Chondrocyte (in vitro differentiated cells): ENCODE data around the gene CRLF1. TPM values are rescaled to one million over a fixed set of nuclear protein-coding genes. Genes with fewer than 3 reads are reported as not detected.

Experiments used
- DNase-seq: peaks from one replicate; pipeline ENCODE4 v3.0.0; 2021; ENCODE audit warnings: mixed read lengths, low spot score
- H3K27ac Mint-ChIP-seq: one replicate; pipeline ENCODE4 v1.8.0; 2021; ENCODE audit warnings: mild to moderate bottlenecking, moderate library complexity, mixed read lengths; ENCODE audit not compliant: unreplicated experiment
- H3K27me3 Mint-ChIP-seq: 2 replicates; pipeline ENCODE4 v1.8.0; 2021; ENCODE audit warnings: low read depth, mixed read lengths
- H3K36me3 Mint-ChIP-seq: 2 replicates; pipeline ENCODE4 v1.8.0; 2021; ENCODE audit warnings: low read depth, mixed read lengths
- H3K4me1 Mint-ChIP-seq: 2 replicates; pipeline ENCODE4 v1.8.0; 2021; ENCODE audit warnings: low read depth, mild to moderate bottlenecking, mixed read lengths
- H3K4me3 Mint-ChIP-seq: one replicate; pipeline ENCODE4 v1.8.0; 2021; ENCODE audit warnings: mild to moderate bottlenecking, moderate library complexity, mixed read lengths; ENCODE audit not compliant: unreplicated experiment
- H3K9me3 Mint-ChIP-seq: 2 replicates; pipeline ENCODE4 v1.8.0; 2021; ENCODE audit warnings: low read depth, mixed read lengths
- total RNA-seq: library from RNA; stranded (reverse); gene quantifications from 3 replicates; pipeline ENCODE4 v1.2.1, GENCODE V29; 2021
- TF ChIP-seq, protein P1 (sequence below): fragments of 200-600 bp; sonication (generic); IDR thresholded peaks from 2 replicates; pipeline ENCODE4 v1.5.0; 2021; ENCODE audit warnings: antibody characterized with exemption, mild to moderate bottlenecking, moderate library complexity

Gene CRLF1
- total RNA-seq, 1 donor from 2014 or later = 13.2 TPM

DNA sequence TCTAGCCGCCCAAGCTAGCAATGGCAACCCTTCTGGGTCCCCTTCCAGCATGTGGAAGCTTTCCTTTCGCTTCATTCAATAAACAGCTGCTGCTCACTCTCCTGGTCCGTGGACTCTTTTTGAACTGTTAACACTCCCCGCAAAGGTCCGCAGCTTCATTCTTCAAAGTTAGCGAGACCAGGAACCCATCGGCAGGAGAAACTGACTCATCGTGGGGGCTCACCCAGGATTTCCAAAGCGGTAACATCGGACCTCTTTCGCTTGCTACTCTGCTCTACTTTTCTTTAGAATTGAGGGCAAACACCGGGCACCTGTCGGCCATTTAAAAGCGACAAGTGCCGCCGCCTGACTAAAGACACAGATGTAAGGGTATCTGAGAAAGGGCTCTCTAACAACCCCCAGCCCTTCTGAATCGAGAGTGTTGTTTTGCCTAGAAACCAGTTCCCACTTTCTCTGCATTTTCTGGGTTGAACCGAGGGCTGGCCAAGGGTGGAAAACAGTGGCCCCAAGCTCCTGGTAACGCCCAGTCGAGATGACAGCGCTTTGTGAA is 29.2 kb downstream of the CRLF1 start:
- TF ChIP-seq, protein P1, sequence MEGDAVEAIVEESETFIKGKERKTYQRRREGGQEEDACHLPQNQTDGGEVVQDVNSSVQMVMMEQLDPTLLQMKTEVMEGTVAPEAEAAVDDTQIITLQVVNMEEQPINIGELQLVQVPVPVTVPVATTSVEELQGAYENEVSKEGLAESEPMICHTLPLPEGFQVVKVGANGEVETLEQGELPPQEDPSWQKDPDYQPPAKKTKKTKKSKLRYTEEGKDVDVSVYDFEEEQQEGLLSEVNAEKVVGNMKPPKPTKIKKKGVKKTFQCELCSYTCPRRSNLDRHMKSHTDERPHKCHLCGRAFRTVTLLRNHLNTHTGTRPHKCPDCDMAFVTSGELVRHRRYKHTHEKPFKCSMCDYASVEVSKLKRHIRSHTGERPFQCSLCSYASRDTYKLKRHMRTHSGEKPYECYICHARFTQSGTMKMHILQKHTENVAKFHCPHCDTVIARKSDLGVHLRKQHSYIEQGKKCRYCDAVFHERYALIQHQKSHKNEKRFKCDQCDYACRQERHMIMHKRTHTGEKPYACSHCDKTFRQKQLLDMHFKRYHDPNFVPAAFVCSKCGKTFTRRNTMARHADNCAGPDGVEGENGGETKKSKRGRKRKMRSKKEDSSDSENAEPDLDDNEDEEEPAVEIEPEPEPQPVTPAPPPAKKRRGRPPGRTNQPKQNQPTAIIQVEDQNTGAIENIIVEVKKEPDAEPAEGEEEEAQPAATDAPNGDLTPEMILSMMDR = no peak
- peaks cover 13% of the 10 kb centered on the region for H3K4me1 Mint-ChIP-seq
- H3K4me3 Mint-ChIP-seq = no peak overlapping the region
- H3K27ac Mint-ChIP-seq = no peak overlapping the region
- H3K9me3 Mint-ChIP-seq = no peaks in the 10 kb centered on the region
- no peaks in the 10 kb centered on the region for H3K27me3 Mint-ChIP-seq
- H3K36me3 Mint-ChIP-seq = peaks cover 25% of the 10 kb centered on the region
- no peak for DNase-seq

DNA sequence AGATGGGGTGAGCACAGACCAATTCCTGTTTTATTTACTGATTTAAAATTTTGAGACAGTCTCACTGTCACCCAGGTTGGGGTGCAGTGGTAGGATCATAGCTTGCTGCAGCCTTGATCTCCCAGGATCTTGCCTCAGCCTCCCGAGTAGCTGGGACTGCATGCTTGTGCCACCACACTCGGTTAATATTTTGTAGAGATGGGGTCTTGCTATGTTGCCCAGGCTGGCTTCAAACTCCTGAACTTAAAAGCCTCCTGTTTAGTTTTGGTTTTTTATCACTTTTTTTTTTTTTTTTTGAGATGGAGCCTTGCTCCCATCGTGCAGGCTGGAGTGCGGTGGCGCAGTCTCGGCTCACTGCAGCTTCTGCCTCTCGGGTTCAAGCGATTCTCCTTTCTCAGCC is 30.2 kb downstream of the CRLF1 start:
- DNase-seq = no peak
- Mint-ChIP-seq H3K36me3 (peaks cover 25% of the 10 kb centered on the region), H3K27me3 (no peaks in the 10 kb centered on the region), H3K4me3 (no peak overlapping the region), H3K27ac (no peak overlapping the region), H3K9me3 (no peaks in the 10 kb centered on the region), H3K4me1 (peaks cover 21% of the 10 kb centered on the region)
- TF ChIP-seq, protein P1 = no peak

DNA sequence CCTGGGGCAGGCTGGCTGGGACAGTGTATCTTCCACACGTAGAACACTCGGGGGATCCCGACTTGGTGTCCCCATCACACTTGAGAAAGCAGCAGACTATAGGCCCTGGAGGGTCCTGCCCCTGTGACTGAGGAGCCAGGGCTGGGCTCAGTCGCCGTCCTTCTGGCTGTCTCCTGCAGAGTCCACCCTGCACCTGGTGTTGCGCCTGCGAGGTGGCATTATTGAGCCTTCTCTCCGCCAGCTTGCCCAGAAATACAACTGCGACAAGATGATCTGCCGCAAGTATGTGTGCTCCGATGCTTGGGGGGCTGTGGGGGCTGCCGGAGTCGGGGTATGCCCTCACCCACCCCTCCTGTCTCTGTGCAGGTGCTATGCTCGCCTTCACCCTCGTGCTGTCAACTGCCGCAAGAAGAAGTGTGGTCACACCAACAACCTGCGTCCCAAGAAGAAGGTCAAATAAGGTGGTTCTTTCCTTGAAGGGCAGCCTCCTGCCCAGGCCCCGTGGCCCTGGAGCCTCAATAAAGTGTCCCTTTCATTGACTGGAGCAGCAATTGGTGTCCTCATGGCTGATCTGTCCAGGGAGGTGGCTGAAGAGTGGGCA is 31.8 kb downstream of the CRLF1 start:
- H3K4me3 Mint-ChIP-seq = no peak overlapping the region
- TF ChIP-seq, protein P1 = no peak
- H3K36me3 Mint-ChIP-seq = peaks cover 25% of the 10 kb centered on the region
- no peak overlapping the region for H3K27ac Mint-ChIP-seq
- H3K9me3 Mint-ChIP-seq = no peaks in the 10 kb centered on the region
- H3K4me1 Mint-ChIP-seq = peaks cover 24% of the 10 kb centered on the region
- no peaks in the 10 kb centered on the region for H3K27me3 Mint-ChIP-seq
- no peak for DNase-seq

- no peaks in the 10 kb centered on the region for H3K9me3 Mint-ChIP-seq
- TF ChIP-seq, protein P1 = peak; percentile 5
- H3K4me1 Mint-ChIP-seq = peaks cover 24% of the 10 kb centered on the region
- DNase-seq = peak; percentile 99
- H3K4me3 Mint-ChIP-seq = peak within 1 kb of the TSS; percentile 88
- peaks cover 21% of the 10 kb centered on the region for H3K36me3 Mint-ChIP-seq
- peak within 1 kb of the TSS; percentile 97 for H3K27ac Mint-ChIP-seq
- H3K27me3 Mint-ChIP-seq = no peaks in the 10 kb centered on the region
Measured at GRCh38 chr19:18571564-18572344, 34.8 kb downstream of the CRLF1 start, which contains the start of gene UBA52. TSS of gene UBA52 (plus strand) at chr19:18571857. CDS start at chr19:18573301, 1,444 bp downstream.

DNA sequence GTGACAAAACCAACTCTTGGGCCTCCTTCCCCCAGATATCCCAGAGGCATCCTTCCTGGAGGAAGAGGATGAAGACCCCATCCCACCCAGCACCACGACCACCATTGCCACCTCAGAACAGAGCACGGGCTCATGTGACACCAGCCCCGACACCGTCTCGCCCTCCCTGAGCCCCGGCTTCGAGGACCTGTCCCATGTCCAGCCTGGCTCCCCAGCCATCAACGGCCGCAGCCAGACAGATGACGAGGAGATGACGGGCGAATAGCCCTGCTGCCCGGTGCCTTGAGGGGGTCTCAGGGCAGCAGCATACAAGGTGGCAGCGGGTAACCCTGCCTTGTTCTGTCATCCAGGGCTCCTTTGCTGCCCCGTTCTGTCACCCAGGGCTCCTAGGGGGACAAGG is 38.2 kb downstream of the CRLF1 start:
- Mint-ChIP-seq H3K36me3 (peaks cover 21% of the 10 kb centered on the region), H3K4me3 (no peak overlapping the region), H3K27me3 (no peaks in the 10 kb centered on the region), H3K4me1 (peaks cover 21% of the 10 kb centered on the region), H3K27ac (no peak overlapping the region), H3K9me3 (no peaks in the 10 kb centered on the region)
- TF ChIP-seq, protein P1 = no peak
- no peak for DNase-seq
